Sigmoid colon (tissue), 7 donors: Measurements from ENCODE around the gene FGF14. TPM values are rescaled to one million over a fixed set of nuclear protein-coding genes. Genes with fewer than 3 reads are reported as not detected.

Experiments used
- DNase-seq: peaks from one replicate; pipeline ENCODE4 v3.0.0-alpha.2; 2019
- H3K27ac ChIP-seq, 4 donors: fragments of 200-600 bp; sonication (generic); one replicate each; pipeline ENCODE4 v1.5.1; 2016 to 2019; ENCODE audit warnings: mild to moderate bottlenecking in 1 of 4
- H3K27me3 ChIP-seq, 3 donors: fragments of 200-600 bp; sonication (generic); one replicate each; pipeline ENCODE4 v1.5.1; 2019; ENCODE audit warnings: mild to moderate bottlenecking in 1 of 3
- H3K36me3 ChIP-seq, 4 donors: fragments of 200-600 bp; sonication (generic); one replicate each; pipeline ENCODE4 v1.5.1; 2016 to 2019
- H3K4me1 ChIP-seq, 4 donors: fragments of 200-600 bp; sonication (generic); one replicate each; pipeline ENCODE4 v1.5.1; 2017 to 2019
- H3K4me3 ChIP-seq, 4 donors: fragments of 200-600 bp; sonication (generic); one replicate each; pipeline ENCODE4 v1.5.1; 2017 to 2019; ENCODE audit warnings: mild to moderate bottlenecking in 2 of 4, moderate library complexity in 1 of 4
- H3K9me3 ChIP-seq, 4 donors: fragments of 200-600 bp in 3 of 4; sonication (generic) in 3 of 4; one replicate each; pipeline versions ENCODE4 v1.5.1 to v1.6.1; 2013 to 2019
- CTCF ChIP-seq, 4 experiments: fragments of 450-650 bp in 3 of 4; fragments of 200-600 bp in 1 of 4; IDR thresholded peaks; one replicate each; pipeline ENCODE4 v1.5.1; 2016 to 2019; ENCODE audit warnings: antibody characterized with exemption in 4 of 4, mild to moderate bottlenecking in 3 of 4, moderate library complexity in 2 of 4
- EP300 ChIP-seq, 4 donors: sonication (generic); formaldehyde crosslinking; IDR thresholded peaks; one replicate each; pipeline ENCODE4 v1.6.1; 2017; ENCODE audit warnings: antibody characterized with exemption in 4 of 4
- POLR2A ChIP-seq, 2 donors: fragments of 450-650 bp; IDR thresholded peaks; one replicate each; pipeline ENCODE4 v1.6.1; 2016; ENCODE audit warnings: antibody characterized with exemption in 2 of 2, mild to moderate bottlenecking in 2 of 2, moderate library complexity in 2 of 2
- POLR2AphosphoS5 ChIP-seq, 4 donors: sonication (generic); formaldehyde crosslinking; IDR thresholded peaks; one replicate each; pipeline ENCODE4 v1.6.1; 2017; ENCODE audit warnings: antibody characterized with exemption in 4 of 4
- WGBS, 2 donors: extraction: QIAGEN DNeasy Blood & Tissue Kit; methylation state at CpG; one replicate each; pipeline ENCODE4 v1.1.7; 2013; 5-methylcytosine and 5-hydroxymethylcytosine counted together
- intact Hi-C: fragments of 100-400 bp; cut with DNase I; formaldehyde crosslinking; loops from one replicate; pipeline ENCODE4 v1.15.1; 2023
- polyA plus RNA-seq, 3 donors: library from polyadenylated mRNA; stranded (reverse); fragments of 200-250 nt; gene quantifications; one replicate each; pipeline ENCODE4 v1.2.3, GENCODE V29; 2013
- total RNA-seq, 4 donors: library from RNA; depleted of rRNA; stranded (reverse); fragments of >200 nt; gene quantifications; one replicate each; pipeline ENCODE4 v1.1.0, GENCODE V29; 2016
- donor health status: healthy with polysubstance abuse.
- donor health status: Bipolar disorder and iron deficiency.
- donor health status: healthy.

The FGF14 gene
- total and polyA plus RNA-seq, 7 donors, result under 0.01 to 1.6 (median 1.1) TPM

DNA sequence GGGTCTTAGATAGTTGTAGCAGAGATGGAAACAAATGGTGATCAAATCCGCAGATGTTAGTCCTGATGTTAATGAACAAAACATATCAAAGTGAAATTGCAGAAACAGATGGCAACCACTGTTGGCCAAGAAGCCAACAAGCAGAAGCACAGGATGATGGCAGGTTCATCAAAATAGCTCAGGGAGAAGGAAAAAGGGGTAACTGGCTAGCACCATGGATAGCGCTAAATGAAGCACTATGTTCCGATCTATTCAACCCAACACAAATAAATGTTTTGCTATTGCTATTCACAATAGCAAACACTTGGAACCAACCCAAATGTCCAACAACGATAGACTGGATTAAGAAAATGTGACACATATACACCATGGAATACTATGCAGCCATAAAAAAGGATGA, 413.7 kb downstream of the FGF14 start:
- DNase-seq, result no peak
- no peaks in the 10 kb centered on the region for H3K9me3 ChIP-seq
- no peak overlapping the region for H3K4me3 ChIP-seq
- H3K36me3 ChIP-seq, result no peaks in the 10 kb centered on the region
- intact Hi-C loops, result no loop called here
- no peak for TF ChIP-seq POLR2AphosphoS5 (IDR thresholded peaks at IDR 0.05)
- H3K27ac ChIP-seq, result no peak overlapping the region
- H3K27me3 ChIP-seq, result no peaks in the 10 kb centered on the region
- peaks cover 0 to 7% (median 3%) of the 10 kb centered on the region in 4 donors for H3K4me1 ChIP-seq
- 84 to 85% methylated on average over 4 of the region's 4 CpGs for WGBS, 2 donors

DNA sequence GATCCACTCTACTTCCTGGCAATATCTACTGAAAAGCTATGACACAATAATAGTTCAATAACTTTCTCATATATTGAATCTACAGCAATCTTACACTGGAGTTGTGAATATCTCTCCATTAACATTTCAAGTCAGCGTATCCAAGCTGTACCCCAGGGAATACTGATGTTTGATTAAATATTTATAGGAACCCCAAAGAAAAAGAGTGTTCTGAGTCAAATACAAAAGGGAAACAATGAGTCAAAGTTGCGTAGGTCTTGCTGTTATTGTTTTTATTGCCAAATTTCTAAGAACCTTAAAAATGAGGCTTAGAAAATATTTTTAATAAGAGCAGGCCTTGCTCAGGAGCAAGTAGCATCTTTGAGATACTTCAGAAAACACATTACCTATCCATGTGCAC, 415.5 kb downstream of the FGF14 start:
- H3K36me3 ChIP-seq, result no peaks in the 10 kb centered on the region
- WGBS, 2 donors, result 84 to 87% methylated on average over 2 of the region's 2 CpGs
- peaks cover 0 to 7% (median 3%) of the 10 kb centered on the region in 4 donors for H3K4me1 ChIP-seq
- no peak overlapping the region for H3K27ac ChIP-seq
- intact Hi-C loops, result no loop called here
- H3K4me3 ChIP-seq, result no peak overlapping the region
- DNase-seq, result no peak
- TF ChIP-seq POLR2A (IDR thresholded peaks at IDR 0.05) (no peak), POLR2AphosphoS5 (IDR thresholded peaks at IDR 0.05) (no peak), CTCF (IDR thresholded peaks at IDR 0.05) (no peak), EP300 (IDR thresholded peaks at IDR 0.05) (no peak)
- no peaks in the 10 kb centered on the region for H3K9me3 ChIP-seq
- no peaks in the 10 kb centered on the region for H3K27me3 ChIP-seq

- no peak overlapping the region for H3K27ac ChIP-seq
- intact Hi-C loops, result no loop called here
- no peak overlapping the region for H3K4me3 ChIP-seq
- DNase-seq, result no peak
- no peaks in the 10 kb centered on the region for H3K9me3 ChIP-seq
- no peaks in the 10 kb centered on the region for H3K27me3 ChIP-seq
- 86 to 89% methylated on average over 3 of the region's 3 CpGs for WGBS, 2 donors
- TF ChIP-seq POLR2A (IDR thresholded peaks at IDR 0.05), result no peak
- TF ChIP-seq POLR2AphosphoS5 (IDR thresholded peaks at IDR 0.05), result no peak
- no peak for TF ChIP-seq EP300 (IDR thresholded peaks at IDR 0.05)
- no peak for TF ChIP-seq CTCF (IDR thresholded peaks at IDR 0.05)
- peaks cover 0 to 5% (median 2%) of the 10 kb centered on the region in 4 donors for H3K4me1 ChIP-seq
- H3K36me3 ChIP-seq, result no peaks in the 10 kb centered on the region
Observed at GRCh38 chr13:101985321-101985720, 416.5 kb downstream of the FGF14 start.

GRCh38 chr13:101982903-101983302, 418.9 kb downstream of the FGF14 start:
- TF ChIP-seq POLR2AphosphoS5 (IDR thresholded peaks at IDR 0.05) (no peak), POLR2A (IDR thresholded peaks at IDR 0.05) (no peak), EP300 (IDR thresholded peaks at IDR 0.05) (no peak), CTCF (IDR thresholded peaks at IDR 0.05) (no peak)

GRCh38 chr13:101979825-101980224, 422.0 kb downstream of the FGF14 start:
- no peak for TF ChIP-seq EP300 (IDR thresholded peaks at IDR 0.05)
- intact Hi-C loops, result no loop called here
- no peaks in the 10 kb centered on the region for H3K36me3 ChIP-seq
- H3K4me1 ChIP-seq, result no peaks in the 10 kb centered on the region
- no peaks in the 10 kb centered on the region for H3K27me3 ChIP-seq
- no peak for DNase-seq
- H3K4me3 ChIP-seq, result no peak overlapping the region
- 7 to 26% methylated on average over 3 of the region's 3 CpGs for WGBS, 2 donors
- H3K27ac ChIP-seq, result no peak overlapping the region
- no peaks in the 10 kb centered on the region for H3K9me3 ChIP-seq

More at GRCh38 chr13:101982903-101983302, 418.9 kb downstream of the FGF14 start:
- Histone ChIP-seq H3K9me3 (no peaks in the 10 kb centered on the region), H3K36me3 (no peaks in the 10 kb centered on the region), H3K27me3 (no peaks in the 10 kb centered on the region), H3K27ac (no peak overlapping the region), H3K4me1 (no peaks in the 10 kb centered on the region), H3K4me3 (no peak overlapping the region)
- DNase-seq, result no peak
- intact Hi-C loops, result no loop called here

DNA sequence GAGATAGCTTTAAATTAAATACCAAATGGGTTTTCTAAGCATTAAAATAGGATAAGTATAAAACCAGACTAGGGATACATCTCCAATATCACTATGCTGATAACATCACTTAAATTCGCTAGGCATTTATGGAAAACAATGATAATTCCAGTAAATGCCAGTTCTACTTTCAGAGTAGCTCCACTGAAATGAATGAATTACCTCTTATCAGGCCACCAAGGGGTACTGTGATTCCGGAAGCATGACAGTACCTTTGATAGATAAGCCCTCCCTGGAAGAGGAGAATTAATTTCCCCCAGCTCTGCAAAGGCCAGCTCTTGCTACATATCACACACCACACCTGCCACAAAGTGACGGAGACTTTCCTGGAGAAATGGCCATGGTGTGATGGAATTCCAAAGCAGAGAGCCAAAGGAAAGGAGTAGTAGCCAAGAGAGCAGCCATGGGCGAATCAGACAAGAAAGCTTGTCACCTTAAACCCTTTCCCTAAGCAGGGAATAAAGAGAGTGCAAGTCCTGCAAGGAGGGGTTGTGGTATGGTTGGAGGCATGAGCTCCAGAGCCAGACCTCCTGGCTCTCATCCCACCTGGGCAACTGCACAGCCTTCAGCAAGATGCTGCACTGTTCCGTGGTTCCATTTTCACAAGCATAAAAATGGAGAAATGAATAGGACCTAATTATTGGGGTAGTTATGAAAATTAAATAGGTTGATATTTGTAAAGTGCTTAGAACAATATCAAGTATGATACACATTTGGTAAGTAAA, 423.1 kb downstream of the FGF14 start:
- H3K4me1 ChIP-seq, result no peaks in the 10 kb centered on the region
- H3K27ac ChIP-seq, result no peak overlapping the region
- H3K36me3 ChIP-seq, result no peaks in the 10 kb centered on the region
- TF ChIP-seq POLR2AphosphoS5 (IDR thresholded peaks at IDR 0.05) (no peak), POLR2A (IDR thresholded peaks at IDR 0.05) (no peak), EP300 (IDR thresholded peaks at IDR 0.05) (no peak), CTCF (IDR thresholded peaks at IDR 0.05) (no peak)
- intact Hi-C loops, result no loop called here
- 59 to 86% methylated on average over 5 of the region's 5 CpGs for WGBS, 2 donors
- DNase-seq, result no peak
- no peaks in the 10 kb centered on the region for H3K27me3 ChIP-seq
- H3K4me3 ChIP-seq, result no peak overlapping the region
- no peaks in the 10 kb centered on the region for H3K9me3 ChIP-seq
